Measurements from ENCODE around the gene RAET1G. TPM values are rescaled to one million over a fixed set of nuclear protein-coding genes. Genes with fewer than 3 reads are reported as not detected.
A peak's percentile ranks its signal among the peaks of the same experiment; 100 is the strongest.
"Not testable (repeated sequence)": the region's sequence is repeated elsewhere in the genome, so short reads cannot be mapped to it uniquely, and the experiment has no call there.

The RAET1G gene
- total RNA-seq, 1 donor from 2014 or later: 4.9 TPM

DNA sequence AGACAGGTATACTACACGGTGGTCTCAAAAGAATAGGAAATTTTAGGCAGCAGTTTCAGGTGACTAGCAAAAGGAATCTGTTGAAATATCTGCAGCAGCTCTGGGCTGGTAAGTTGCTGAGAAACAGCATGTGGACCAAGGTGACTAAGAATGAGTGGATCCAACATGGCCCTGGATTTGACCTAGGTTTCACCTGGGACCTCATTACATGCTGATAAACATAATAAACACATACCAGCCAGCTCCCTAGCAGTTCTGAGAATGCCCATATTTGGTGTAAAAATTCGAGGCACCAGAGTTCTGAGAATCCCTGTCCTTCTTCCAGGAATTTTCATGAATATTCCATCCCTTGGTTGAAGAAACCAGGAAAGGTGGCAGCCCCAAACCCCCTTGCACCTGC lies 30.5 kb upstream of the RAET1G start:
- DNase-seq (ENCODE audit: extremely low spot score in 2 of 2); intact Hi-C loops (cut with DNase I); H3K36me3 ChIP-seq; H3K27me3 ChIP-seq; H3K4me1 ChIP-seq; H3K4me3 ChIP-seq; H3K27ac ChIP-seq; H3K9me3 ChIP-seq: not testable (repeated sequence)

DNA sequence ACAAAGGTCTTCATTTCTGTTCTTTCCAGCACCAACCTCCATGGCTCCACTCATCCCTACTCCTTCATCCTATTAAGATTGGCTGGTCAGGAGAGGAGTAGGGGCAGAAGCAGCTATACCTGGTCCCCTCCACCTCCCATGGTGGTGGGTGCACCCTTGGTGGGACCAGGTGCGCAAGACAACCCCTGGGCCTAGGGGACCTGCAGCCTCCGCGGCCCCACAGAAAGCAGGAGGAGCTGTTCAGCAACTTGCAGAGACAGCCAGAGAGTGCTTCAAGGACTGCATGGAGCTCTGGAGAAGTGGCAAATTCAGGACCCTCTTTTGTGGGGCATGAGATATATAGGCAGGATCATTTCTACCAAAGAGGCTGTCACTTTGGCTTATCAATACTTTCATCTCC lies 28.7 kb upstream of the RAET1G start:
- Histone ChIP-seq H3K27me3 (no peaks in the 10 kb centered on the region), H3K9me3 (no peaks in the 10 kb centered on the region), H3K36me3 (no peaks in the 10 kb centered on the region), H3K4me1 (no peaks in the 10 kb centered on the region), H3K4me3 (no peak overlapping the region), H3K27ac (no peak overlapping the region)
- no peak for DNase-seq (ENCODE audit: extremely low spot score in 2 of 2)
- intact Hi-C loops (cut with DNase I): no loop called here
- TF ChIP-seq POLR2A (IDR thresholded peaks at IDR 0.05): no peak
- TF ChIP-seq, protein P1, sequence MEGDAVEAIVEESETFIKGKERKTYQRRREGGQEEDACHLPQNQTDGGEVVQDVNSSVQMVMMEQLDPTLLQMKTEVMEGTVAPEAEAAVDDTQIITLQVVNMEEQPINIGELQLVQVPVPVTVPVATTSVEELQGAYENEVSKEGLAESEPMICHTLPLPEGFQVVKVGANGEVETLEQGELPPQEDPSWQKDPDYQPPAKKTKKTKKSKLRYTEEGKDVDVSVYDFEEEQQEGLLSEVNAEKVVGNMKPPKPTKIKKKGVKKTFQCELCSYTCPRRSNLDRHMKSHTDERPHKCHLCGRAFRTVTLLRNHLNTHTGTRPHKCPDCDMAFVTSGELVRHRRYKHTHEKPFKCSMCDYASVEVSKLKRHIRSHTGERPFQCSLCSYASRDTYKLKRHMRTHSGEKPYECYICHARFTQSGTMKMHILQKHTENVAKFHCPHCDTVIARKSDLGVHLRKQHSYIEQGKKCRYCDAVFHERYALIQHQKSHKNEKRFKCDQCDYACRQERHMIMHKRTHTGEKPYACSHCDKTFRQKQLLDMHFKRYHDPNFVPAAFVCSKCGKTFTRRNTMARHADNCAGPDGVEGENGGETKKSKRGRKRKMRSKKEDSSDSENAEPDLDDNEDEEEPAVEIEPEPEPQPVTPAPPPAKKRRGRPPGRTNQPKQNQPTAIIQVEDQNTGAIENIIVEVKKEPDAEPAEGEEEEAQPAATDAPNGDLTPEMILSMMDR (IDR thresholded peaks at IDR 0.05): no peak

DNA sequence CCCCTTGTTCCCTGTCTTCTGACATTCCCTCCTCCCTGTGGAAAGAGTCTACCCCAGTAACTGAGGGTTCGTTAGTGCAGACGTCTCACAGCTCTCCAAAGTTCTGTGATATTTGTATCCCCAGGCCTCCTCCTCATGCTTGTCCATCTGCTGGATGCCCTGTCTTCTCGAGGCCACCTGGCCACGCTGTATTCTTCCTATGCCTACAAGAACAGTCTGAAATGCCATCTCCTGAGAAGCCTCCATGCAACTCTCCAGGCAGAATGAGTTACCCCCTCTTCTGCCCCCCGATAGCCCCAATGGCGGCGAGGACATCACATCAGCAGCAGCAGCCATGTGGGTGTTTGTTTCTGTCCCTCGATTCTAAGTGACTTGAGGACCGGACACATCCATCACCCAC lies 28.2 kb upstream of the RAET1G start:
- no peak overlapping the region for H3K27ac ChIP-seq
- DNase-seq (ENCODE audit: extremely low spot score in 2 of 2): peak in 1 of 2 donors; percentile 52
- H3K36me3 ChIP-seq: no peaks in the 10 kb centered on the region
- H3K4me1 ChIP-seq: no peaks in the 10 kb centered on the region
- H3K27me3 ChIP-seq: no peaks in the 10 kb centered on the region
- TF ChIP-seq, protein P1 (IDR thresholded peaks at IDR 0.05): no peak
- TF ChIP-seq POLR2AphosphoS5 (IDR thresholded peaks at IDR 0.05; ENCODE audit: insufficient read depth in 1 of 2, low read depth in 1 of 2) (no peak), POLR2A (IDR thresholded peaks at IDR 0.05) (no peak)
- intact Hi-C loops (cut with DNase I): no loop called here
- H3K9me3 ChIP-seq: no peaks in the 10 kb centered on the region
- no peak overlapping the region for H3K4me3 ChIP-seq

DNA sequence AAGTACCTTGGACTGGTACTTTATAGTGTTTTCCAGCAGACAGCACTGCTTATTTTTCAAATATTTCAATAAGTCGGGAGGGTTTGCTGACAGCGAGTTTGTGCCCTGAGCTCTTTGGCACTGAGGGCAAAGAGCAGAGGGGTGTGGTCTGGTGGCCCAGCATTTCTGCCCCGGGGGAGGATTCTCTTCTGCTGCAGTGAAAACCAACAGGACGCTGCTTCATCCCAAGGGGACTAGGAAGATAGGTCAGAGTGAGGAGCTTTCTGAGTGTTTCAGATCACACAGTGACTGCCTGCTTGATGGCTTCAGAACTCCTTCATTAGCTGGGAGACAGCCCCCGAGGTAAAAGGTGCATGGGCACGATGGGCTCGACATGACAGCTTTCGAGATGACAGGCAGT lies 27.5 kb upstream of the RAET1G start:
- Histone ChIP-seq H3K9me3 (no peaks in the 10 kb centered on the region), H3K4me1 (no peaks in the 10 kb centered on the region), H3K36me3 (no peaks in the 10 kb centered on the region), H3K27me3 (no peaks in the 10 kb centered on the region), H3K4me3 (no peak overlapping the region), H3K27ac (no peak overlapping the region)
- intact Hi-C loops (cut with DNase I): no loop called here
- DNase-seq (ENCODE audit: extremely low spot score in 2 of 2): peak in 1 of 2 donors; percentile 64
- TF ChIP-seq POLR2AphosphoS5 (IDR thresholded peaks at IDR 0.05; ENCODE audit: insufficient read depth in 1 of 2, low read depth in 1 of 2) (no peak), POLR2A (IDR thresholded peaks at IDR 0.05) (no peak)
- TF ChIP-seq, protein P1 (IDR thresholded peaks at IDR 0.05): no peak

DNA sequence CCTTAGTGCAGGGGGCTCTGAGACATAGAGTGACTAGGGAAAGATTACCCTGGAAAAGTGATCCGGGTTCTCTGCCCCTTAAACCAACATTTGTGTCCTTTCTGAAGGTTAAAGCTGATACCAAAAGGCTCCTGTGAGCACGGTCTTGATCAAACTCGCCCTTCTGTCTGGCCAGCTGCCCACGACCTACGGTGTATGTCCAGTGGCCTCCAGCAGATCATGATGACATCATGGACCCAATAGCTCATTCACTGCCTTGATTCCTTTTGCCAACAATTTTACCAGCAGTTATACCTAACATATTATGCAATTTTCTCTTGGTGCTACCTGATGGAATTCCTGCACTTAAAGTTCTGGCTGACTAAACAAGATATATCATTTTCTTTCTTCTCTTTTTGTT lies 25.7 kb upstream of the RAET1G start:
- Histone ChIP-seq H3K27me3 (no peaks in the 10 kb centered on the region), H3K9me3 (no peaks in the 10 kb centered on the region), H3K36me3 (no peaks in the 10 kb centered on the region), H3K4me3 (no peak overlapping the region), H3K27ac (no peak overlapping the region), H3K4me1 (no peaks in the 10 kb centered on the region)
- intact Hi-C loops (cut with DNase I): no loop called here
- DNase-seq (ENCODE audit: extremely low spot score in 2 of 2): no peak
- TF ChIP-seq, protein P1 (IDR thresholded peaks at IDR 0.05): no peak
- TF ChIP-seq POLR2A (IDR thresholded peaks at IDR 0.05): no peak

DNA sequence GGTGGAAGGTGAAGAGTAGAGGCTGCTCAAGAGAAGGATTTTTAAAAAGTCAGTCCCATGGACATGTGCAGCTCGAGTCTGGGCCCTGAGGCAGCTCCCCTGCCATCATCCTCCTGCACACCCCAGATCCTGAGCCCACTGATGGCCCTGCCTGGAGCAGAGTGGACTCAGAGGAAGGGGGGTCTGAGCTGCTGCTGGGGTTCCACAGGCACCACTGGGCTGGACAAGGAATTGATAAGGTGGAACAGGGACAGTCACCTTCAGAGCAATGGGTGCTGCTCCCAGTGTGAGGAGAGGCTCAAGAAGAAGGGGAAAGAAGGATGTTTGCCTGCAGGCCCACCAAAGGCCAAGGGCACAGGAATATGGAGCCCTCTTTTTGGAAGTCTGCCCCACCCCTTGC lies 25.1 kb upstream of the RAET1G start:
- H3K36me3 ChIP-seq: no peaks in the 10 kb centered on the region
- no peak overlapping the region for H3K4me3 ChIP-seq
- TF ChIP-seq POLR2A (IDR thresholded peaks at IDR 0.05) (no peak), POLR2AphosphoS5 (IDR thresholded peaks at IDR 0.05; ENCODE audit: insufficient read depth in 1 of 2, low read depth in 1 of 2) (no peak)
- TF ChIP-seq, protein P1 (IDR thresholded peaks at IDR 0.05): no peak
- intact Hi-C loops (cut with DNase I): no loop called here
- no peaks in the 10 kb centered on the region for H3K27me3 ChIP-seq
- no peak overlapping the region for H3K27ac ChIP-seq
- H3K9me3 ChIP-seq: no peaks in the 10 kb centered on the region
- DNase-seq (ENCODE audit: extremely low spot score in 2 of 2): no peak
- H3K4me1 ChIP-seq: no peaks in the 10 kb centered on the region

DNA sequence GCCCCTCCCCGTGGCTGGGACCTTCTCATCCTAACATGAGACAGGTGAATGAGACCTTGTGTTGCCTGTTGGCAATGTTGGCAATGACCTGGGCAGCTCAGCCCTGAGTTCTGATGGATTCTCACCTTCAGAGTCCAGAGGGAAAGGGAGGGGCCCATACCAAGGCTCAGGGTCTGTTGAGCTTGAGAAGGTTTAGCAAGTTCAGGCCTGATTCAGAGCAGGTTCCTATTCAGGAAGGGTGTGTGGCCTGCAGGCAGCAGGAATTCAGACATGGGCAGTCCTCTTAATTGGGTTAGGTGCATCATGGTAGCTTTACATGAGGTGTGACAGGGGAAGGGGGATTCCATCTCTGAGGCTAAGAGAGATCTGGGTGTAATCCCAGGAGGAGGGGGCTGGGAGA lies 24.6 kb upstream of the RAET1G start:
- DNase-seq (ENCODE audit: extremely low spot score in 2 of 2); intact Hi-C loops (cut with DNase I); H3K36me3 ChIP-seq; H3K4me3 ChIP-seq; H3K4me1 ChIP-seq; H3K27ac ChIP-seq; H3K27me3 ChIP-seq; H3K9me3 ChIP-seq: not testable (repeated sequence)

DNA sequence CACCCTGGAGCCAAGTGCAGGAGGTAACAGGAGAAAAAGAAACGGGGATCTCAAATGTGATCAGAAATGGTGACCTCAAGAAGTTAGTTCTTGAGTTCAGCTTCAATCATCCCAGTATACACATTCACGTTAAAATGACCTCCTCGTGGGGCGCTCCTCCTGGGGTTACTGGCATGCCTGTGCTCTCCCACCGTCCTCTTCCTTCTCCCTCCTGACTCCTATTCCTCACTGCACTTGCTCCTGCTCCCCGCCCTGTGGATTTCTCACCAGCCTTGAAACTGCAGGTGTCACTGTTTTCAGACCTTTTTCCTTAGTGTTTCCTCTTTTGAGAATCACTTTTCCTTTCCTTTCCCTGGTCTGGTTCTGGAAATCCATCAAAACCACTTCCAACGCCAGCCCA lies 23.7 kb upstream of the RAET1G start:
- H3K36me3 ChIP-seq; H3K4me3 ChIP-seq; DNase-seq (ENCODE audit: extremely low spot score in 2 of 2); H3K27me3 ChIP-seq; H3K27ac ChIP-seq; H3K4me1 ChIP-seq; H3K9me3 ChIP-seq; intact Hi-C loops (cut with DNase I): not testable (repeated sequence)
